Jurkat, Clone E6-1 (cell line): ENCODE results near the gene NSUN5.
"Not testable (repeated sequence)": the region's sequence is repeated elsewhere in the genome, so short reads cannot be mapped to it uniquely, and the experiment has no call there.

Source experiments
- DNase-seq: peaks from one replicate; pipeline ENCODE4 v3.0.0-alpha.2; 2011; ENCODE audit warnings: low read depth, low spot score
- H3K4me3 ChIP-seq: 2 replicates; pipeline ENCODE4 v1.5.1; 2011; ENCODE audit warnings: mild to moderate bottlenecking, low read length, control low read depth, moderate library complexity

Gene NSUN5

DNA sequence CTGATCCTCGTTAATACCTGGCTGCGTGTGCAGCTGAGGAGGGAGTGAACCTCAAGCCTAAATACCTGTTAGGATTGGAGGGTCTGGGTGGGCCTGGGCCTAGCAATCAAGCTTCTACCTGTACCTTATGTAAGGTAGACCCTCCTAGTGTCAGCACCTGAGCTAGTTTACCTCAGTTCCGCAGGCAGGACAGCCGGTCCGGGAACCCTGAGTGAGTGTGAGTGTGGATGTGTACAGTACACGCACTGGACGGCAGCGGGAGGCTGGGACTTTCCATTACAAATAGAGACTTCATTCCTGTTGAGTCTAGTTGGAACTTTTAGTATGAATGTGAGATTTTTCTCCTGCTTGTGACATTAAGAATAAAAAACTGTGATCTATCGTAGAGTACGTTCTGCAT is 5.8 kb downstream of the NSUN5 start:
- H3K4me3 ChIP-seq, DNase-seq: not testable (repeated sequence)

DNA sequence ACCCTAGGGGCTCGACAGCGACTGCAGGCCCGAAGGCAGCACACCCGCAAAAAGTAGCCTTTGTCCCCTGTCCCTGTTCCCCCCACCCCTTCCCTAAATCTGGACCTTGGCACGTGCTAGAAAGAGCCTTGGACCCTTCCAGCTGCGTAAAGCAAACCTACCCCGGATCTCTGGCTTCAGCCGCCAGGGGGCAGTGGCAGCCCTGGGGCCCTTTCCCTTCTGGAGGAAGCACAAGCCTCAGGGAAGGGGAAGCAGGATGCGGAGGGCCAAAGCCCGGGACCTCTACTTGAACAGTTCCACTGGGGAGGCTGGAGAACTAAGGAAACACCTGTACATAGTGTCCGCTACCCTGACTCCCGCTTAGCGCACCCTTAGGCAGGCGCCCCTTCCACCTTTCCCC is 7.5 kb downstream of the NSUN5 start:
- DNase-seq, H3K4me3 ChIP-seq: not testable (repeated sequence)

- DNase-seq, H3K4me3 ChIP-seq: not testable (repeated sequence)
These were observed 8.8 kb downstream of the NSUN5 start for GRCh38 chr7:73299812-73300211.

- not testable (repeated sequence) for DNase-seq, H3K4me3 ChIP-seq
These were observed 10.9 kb downstream of the NSUN5 start for GRCh38 chr7:73297706-73298105.

DNA sequence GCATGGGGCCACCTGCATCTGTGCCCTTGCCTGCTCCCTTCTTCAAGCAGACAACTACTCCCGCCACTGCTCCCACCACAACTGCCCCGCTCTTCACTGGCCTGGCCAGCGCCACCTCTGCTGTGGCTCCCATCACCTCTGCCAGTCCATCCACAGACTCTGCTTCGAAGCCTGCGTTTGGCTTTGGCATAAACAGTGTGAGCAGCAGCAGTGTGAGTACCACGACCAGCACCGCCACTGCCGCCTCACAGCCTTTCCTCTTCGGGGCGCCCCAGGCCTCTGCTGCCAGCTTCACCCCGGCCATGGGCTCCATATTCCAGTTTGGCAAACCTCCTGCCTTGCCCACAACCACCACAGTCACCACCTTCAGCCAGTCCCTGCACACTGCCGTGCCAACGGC is 11.4 kb downstream of the NSUN5 start:
- not testable (repeated sequence) for H3K4me3 ChIP-seq, DNase-seq

DNA sequence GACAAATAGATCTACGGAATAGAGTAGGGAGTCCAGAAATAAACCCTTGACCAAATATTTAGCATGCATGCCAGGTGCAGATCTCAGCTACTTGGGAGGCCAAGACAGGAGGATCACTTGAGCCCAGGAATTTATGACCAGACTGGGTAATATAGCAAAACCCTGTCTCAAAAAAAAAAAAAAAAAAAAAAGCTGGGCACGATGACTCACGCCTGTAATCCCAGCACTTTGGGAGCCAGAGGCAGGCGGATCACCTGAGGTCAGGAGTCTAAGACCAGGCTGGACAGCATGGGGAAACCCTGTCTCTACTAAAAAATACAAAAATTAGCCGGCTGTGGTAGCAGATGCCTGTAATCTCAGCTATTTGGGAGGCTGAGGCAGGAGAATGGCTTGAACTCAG is 31.4 kb downstream of the NSUN5 start:
- DNase-seq, result not testable (repeated sequence)

DNA sequence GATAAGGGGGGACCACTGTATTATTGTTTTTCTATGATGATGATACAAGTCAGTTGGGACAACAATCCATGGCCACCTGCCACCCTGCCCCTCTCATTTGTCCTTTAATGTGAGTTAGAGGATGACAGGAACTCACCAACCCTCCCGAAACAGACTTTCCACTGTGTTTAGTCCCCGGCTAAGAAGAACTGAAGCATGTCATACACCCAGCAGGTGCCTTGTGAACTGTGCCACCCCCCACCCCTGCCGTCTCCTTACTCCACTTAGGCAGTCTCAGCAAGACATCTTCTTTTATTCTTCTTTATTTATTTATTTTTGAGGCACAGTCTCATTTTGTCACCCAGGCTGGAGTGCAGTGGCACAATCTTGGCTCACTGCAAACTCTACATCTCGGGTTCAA is 40.8 kb downstream of the NSUN5 start:
- H3K4me3 ChIP-seq, DNase-seq: not testable (repeated sequence)

More for the DNA sequence above, 31.4 kb downstream of the NSUN5 start:
- not testable (repeated sequence) for H3K4me3 ChIP-seq

GRCh38 chr7:73266719-73267368 is 41.8 kb downstream of the NSUN5 start:
- DNase-seq, H3K4me3 ChIP-seq: not testable (repeated sequence)

GRCh38 chr7:73262416-73262815 is 46.2 kb downstream of the NSUN5 start:
- H3K4me3 ChIP-seq, DNase-seq: not testable (repeated sequence)
